GM18909 (cell line): ENCODE results near the gene CATSPERZ.
"Not testable (repeated sequence)": the region's sequence is repeated elsewhere in the genome, so short reads cannot be mapped to it uniquely, and the experiment has no call there.

Experiments
- ATAC-seq: cut with Tn5 transposase; IDR thresholded peaks from one replicate; pipeline ENCODE4 v1.9.1; 2021; ENCODE audit warnings: mild to moderate bottlenecking; ENCODE audit not compliant: unreplicated experiment, poor library complexity

The CATSPERZ gene

DNA sequence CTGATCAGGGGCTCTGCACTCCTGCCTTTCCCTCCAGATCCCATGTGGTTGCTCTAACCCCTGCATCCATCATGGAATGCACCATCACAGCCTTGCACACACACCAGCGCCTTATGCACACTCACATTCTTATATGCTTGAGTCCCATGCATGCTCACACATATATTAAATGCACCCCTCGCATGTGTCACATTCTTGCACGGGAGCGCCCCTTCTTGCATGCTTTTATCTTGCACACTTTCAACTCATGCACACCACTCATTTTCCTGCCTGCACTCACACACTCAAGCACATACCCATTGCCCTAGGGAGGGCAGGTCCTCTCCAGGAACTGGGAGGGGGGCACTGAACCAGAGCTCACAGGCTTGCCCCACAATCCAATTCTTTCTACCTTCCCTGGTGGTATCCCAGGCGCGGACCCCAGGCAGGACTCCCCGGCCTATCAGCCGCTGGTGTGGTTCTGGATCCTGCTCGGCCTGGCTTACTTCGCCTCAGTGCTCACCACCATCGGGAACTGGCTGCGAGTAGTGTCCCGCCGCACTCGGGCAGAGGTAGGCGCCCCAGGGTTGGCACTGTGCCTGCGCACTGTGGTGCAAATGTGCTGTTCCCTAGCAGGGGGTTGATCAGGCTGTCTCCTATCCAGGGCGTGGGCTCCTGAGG, 2.3 kb upstream of the CATSPERZ start:
- ATAC-seq, result no peak

DNA sequence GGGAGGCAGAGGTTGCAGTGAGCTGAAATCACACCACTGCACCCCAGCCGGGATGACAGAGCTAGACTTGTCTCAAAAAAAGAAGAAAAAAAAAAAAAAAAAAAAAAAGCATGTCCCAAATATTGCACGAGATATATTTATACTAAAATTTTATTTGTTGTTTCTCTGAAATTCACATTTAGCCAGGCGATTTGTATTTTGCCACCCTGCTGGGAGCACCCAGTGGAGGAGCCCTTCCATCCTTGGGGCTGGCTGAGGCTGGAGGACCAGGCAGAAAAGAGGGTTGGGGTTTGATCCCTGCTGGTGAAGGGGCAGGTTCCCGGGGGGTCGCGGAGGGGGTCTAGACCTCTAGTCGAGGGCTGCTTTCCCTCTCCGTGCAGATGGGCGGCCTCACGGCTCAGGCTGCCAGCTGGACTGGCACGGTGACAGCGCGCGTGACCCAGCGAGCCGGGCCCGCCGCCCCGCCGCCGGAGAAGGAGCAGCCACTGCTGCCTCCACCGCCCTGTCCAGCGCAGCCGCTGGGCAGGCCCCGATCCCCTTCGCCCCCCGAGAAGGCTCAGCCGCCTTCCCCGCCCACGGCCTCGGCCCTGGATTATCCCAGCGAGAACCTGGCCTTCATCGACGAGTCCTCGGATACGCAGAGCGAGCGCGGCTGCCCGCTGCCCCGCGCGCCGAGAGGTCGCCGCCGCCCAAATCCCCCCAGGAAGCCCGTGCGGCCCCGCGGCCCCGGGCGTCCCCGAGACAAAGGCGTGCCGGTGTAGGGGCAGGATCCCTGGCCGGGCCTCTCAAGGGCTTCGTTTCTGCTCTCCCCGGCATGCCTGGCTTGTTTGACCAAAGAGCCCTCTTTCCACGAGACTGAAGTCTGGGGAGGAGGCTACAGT, 952 bp upstream of the CATSPERZ start:
- ATAC-seq, result no peak

DNA sequence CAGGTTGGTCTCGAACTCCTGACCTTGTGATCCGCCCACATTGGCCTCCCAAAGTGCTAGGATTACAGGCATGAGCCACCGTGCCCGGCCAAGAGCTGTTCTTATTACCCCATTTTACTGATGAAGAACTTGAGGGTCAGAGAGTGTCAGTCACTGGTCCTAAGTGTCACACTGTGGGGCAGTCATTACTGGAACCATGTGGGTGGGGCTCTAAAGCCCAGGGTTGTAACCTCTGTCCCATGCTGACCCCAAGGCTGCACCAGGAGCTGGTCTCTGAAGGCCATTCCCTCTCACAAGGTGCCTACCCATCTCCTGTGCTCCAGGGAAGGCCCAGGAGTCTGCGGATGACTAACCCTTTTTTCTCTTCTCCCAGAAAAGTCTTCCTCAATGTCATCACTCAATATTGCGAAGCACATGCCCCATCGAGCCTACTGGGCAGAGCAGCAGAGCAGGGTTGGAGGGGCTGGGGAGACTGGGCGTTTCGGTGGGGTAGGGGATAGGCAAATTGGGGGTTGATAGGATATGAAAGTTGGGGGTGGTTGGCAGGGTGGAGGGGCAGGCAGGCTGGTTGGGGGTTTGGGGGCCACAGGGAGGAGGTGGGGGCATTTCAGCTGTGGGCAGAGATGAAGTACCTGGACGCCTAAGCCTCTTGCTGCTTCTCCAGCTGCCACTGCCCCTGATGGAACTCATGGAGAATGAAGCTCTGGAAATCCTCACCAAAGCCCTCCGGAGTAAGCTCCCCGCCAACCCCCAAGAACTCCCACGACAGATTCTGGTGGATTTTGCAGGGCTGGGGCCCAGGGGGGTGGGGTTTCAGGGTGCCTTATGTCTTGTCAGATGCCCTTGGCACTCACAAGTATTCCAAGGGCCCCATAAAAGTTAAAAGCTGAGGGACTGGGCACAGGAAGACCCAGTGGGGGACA, 3.2 kb downstream of the CATSPERZ start:
- no peak for ATAC-seq

DNA sequence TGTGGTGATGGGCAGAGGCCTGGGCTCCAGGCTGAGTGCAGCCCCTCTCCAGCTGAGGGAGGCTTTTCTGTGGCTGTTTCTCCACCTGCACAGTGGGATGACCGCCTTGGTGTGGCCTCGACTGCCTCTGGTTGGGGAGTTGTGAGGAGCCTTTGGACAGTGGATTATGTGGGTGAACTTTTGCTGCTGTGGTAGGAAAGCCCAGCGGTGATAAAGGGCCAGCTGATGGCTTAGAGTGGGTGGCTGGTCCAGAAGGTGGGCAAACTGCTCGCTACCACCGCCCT, 3.8 kb downstream of the CATSPERZ start:
- no peak for ATAC-seq

DNA sequence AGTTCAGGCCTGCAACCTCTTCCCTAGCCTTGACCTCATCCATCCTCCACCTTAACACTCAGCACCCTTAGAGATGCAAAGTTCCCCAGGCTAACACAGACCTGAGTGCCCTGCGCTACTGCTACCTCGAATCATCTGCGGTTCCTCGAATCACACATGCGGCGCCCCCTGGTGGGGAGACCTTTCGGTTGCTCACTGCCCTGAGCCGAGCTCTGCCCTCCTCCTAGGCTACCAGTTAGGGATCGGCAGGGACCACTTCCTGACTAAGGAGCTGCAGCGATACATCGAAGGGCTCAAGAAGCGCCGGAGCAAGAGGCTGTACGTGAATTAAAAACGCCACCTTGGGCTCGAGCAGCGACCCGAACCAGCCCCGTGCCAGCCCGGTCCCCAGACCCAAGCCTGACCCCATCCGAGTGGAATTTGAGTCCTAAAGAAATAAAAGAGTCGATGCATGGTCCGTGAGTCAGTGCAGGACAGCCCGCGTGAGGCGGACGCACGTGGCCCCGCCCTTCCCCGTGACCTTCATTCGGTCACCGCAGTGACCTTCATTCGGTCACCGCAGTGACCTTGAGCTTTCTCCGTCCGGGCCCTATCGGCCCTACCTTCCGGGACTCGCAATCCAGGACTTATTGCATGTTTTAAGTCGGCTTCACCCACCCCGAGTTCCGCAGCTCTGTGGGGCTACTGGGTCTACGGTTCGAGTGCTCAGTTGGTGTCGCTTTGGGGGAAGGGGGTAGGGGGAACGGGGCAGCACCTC, 4.3 kb downstream of the CATSPERZ start:
- ATAC-seq, result peak; percentile 34

DNA sequence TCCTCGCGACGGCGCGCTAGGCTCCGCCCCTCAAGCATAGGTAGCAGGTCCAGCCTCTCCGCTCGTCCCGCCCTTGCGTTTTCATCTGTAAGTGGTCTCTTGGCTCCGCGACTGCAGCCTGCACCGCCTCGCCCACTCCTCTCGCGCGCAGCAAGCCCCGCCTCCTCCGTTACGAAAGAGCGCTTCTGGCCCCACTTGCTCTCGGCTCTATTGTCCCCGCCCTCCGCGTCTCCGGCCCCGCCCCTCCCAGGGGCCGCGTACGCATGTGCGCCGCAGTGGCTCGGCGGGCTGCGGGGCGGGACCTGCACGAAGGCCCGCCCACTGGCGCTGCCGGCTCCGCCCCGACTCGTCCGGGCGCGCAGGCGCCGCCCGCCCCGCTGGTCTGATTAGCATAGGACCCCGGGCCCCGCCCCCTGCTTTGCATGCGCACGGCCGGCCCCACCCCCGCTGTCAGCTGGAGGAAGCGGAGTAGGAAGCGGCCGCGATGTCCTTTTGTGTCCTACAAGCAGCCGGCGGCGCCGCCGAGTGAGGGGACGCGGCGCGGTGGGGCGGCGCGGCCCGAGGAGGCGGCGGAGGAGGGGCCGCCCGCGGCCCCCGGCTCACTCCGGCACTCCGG, 5.0 kb downstream of the CATSPERZ start, which contains the start of gene ESRRA:
ESRRA (plus strand) TSS at position 450 of the 616 bp plus-strand sequence. CDS start 1,656 bp downstream, outside the sequence.
- peak; percentile 79 for ATAC-seq

DNA sequence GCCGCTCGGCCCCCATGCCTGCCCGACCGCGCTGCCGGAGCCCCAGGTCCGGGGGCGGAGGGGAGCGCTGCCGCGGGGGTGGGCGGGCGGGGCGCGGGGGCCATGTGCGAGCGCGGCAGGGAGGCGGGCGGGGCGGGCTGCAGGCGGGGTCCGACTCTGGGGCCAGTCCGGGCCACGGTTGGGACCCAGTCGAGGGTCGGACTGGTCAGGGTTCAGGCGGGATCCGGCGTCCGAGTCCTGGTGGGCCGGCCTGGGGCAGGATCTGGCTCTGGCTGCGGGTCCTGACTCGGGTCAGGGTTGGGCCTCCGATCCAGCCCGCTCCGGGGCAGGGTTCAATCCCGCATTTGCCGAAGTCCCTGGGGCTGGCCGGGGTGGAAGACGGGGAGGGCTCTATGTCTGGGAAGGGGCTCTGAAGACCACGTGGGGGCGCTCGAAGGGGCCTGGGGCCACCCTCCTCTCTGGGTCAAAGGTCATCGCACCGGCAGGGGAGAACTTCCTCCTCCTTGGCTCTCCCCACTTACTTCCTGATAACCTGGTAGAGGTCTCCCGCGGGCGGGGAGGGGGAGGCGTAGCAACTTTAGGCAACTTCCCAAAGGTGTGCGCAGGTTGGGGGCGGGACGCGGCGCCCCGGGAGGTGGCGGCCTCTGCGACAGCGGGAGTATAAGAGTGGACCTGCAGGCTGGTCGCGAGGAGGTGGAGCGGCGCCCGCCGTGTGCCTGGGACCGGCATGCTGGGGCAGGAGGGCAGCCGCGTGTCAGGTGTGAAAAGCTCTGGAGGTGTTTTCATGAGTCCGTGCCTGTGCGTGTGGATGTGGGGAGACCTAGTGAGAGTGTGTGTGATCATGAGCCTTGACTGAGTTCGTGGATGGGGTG, 5.8 kb downstream of the CATSPERZ start:
- ATAC-seq, result peak; percentile 24

DNA sequence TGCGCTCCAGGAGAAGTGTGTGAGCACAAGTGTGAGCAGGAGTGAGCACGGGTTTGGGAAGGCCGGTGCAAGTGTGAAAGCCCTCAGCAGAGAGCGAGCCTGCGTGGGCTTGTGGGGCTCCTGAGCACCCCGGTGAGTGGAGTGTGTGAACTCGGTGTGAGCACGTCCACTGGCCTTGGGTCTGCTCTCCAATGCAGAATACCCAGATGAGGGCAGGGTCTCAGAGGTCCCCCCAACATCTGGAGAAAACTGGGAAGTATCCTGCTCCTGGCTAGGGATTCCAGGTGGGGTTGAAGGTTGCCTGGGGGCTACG, 6.4 kb downstream of the CATSPERZ start:
- no peak for ATAC-seq

DNA sequence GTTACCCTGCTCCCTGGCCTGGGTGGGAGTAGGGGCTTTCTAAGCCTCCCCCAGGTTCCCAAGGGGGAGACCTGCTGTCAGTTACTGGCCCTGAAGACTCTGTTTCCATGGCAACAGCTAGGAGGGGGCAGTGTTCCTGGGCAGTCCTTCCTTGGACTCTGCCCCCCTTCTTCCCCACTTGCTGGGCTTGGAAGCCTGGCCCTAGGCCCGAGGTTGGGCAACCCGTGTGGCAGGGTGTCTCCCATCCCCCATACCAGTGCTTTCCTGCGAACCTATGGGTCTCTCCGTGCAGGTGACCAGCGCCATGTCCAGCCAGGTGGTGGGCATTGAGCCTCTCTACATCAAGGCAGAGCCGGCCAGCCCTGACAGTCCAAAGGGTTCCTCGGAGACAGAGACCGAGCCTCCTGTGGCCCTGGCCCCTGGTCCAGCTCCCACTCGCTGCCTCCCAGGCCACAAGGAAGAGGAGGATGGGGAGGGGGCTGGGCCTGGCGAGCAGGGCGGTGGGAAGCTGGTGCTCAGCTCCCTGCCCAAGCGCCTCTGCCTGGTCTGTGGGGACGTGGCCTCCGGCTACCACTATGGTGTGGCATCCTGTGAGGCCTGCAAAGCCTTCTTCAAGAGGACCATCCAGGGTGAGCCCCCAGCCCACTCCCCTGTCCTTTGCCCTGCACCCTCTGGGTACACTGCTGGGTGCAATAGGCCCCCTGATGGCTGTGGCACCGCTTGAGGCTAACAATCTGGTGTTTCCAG, 6.9 kb downstream of the CATSPERZ start:
- ATAC-seq, result no peak

DNA sequence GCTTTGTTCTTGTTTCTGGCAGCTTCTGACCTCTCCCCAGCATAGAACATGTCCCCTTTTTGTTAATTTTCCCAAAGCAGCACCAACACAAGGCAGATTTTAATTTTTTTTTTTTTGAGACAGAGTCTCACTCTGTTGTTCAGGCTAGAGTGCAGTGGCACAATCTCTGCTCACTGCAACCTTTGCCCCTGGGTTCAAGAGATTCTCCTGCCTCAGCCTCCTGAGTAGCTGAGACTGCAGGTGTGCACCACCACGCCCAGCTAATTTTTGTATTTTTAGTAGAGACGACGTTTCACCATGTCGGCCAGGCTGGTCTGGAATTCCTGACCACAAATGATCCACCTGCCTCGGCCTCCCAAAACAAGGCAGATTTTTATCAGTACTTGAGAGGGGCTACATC, 7.6 kb downstream of the CATSPERZ start:
- not testable (repeated sequence) for ATAC-seq

DNA sequence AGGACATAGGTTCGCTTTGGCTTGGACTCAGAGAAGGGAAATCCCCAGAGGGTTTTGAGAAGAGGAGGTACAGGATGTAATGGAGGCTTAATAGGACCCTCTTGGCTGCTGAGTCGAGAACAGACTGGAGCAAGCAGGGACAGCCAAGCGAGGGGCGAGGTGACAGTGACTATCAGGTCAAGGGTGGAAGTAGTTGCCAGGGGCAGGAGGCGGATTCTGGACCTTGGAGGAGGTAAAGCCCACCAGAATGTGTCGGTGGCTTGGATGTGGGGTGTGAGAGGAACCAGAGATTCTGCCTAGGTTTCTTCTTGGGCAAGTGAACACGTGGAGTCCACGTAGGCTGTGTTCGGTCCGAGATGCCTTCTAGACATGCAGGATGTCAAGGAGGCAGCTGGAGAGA, 12.8 kb downstream of the CATSPERZ start:
- ATAC-seq, result no peak

DNA sequence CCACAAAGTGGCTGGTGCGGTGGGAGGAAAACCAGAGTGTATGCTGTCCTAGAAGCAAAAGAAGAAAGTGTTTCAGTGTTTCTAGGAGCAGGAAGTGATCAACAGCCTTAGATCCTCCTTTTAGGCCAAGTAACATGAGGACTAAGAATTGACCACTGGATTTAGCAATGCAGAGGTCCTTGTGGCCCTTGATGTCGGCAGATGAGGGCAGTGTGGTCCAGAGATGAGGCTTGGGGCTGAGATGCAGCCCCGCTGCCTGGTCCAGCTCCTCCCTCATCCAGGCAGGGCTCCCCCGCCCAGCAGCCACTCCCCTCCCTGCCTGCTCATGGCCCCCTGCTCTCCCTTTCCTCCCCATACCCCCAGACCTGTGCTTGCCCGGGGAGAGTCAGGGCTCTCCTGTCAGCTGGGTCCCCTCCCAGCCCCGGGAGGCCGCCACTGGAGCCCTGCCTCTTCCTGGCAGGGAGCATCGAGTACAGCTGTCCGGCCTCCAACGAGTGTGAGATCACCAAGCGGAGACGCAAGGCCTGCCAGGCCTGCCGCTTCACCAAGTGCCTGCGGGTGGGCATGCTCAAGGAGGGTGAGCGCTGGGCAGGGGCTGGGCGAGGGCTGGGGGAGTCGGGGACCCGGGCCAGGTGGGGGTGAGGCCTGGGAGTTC, 13.5 kb downstream of the CATSPERZ start:
- ATAC-seq, result no peak

DNA sequence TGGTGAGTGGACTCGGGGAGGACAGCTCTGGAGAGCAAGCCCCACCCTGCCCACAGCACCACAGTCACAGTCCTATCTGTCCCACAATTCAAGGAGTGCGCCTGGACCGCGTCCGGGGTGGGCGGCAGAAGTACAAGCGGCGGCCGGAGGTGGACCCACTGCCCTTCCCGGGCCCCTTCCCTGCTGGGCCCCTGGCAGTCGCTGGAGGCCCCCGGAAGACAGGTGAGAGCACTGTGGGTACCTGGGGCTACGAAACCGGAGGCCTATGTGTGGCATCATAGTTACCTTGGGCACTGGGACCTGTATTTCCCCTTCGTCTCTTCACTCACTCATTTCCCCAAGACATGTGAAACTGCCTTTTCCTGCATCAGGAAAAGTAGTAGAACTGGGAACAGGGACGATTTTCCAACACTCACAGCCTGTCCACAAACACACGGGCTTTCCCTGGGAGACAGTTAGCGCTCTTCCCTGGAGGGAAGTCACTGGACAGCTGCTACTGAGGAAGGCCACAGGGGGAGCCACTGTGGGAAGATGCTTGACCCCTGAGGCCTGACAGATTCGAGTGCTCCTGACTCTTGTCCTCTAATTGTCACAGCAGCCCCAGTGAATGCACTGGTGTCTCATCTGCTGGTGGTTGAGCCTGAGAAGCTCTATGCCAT, 14.1 kb downstream of the CATSPERZ start:
- ATAC-seq, result no peak

DNA sequence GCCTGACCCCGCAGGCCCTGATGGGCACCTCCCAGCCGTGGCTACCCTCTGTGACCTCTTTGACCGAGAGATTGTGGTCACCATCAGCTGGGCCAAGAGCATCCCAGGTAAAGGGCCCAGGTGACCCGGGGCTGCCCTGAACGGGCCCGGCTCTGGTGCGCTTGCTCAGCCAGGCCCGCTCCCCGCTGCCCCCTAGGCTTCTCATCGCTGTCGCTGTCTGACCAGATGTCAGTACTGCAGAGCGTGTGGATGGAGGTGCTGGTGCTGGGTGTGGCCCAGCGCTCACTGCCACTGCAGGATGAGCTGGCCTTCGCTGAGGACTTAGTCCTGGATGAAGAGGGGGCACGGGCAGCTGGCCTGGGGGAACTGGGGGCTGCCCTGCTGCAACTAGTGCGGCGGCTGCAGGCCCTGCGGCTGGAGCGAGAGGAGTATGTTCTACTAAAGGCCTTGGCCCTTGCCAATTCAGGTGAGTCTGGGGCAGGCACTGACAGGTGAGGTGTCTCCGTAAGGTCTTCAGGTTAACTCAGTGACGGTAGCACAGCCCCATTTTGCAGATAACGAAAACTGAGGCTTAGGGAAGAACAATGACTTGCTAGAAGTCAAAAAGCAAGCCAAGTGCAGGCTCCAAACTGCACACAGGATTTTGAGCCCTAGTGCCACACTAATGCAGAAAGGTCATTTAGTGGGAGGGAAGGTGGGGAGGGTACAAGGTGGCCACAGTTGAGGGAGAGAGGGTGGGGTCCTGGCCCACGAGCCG, 14.8 kb downstream of the CATSPERZ start:
- ATAC-seq, result no peak

DNA sequence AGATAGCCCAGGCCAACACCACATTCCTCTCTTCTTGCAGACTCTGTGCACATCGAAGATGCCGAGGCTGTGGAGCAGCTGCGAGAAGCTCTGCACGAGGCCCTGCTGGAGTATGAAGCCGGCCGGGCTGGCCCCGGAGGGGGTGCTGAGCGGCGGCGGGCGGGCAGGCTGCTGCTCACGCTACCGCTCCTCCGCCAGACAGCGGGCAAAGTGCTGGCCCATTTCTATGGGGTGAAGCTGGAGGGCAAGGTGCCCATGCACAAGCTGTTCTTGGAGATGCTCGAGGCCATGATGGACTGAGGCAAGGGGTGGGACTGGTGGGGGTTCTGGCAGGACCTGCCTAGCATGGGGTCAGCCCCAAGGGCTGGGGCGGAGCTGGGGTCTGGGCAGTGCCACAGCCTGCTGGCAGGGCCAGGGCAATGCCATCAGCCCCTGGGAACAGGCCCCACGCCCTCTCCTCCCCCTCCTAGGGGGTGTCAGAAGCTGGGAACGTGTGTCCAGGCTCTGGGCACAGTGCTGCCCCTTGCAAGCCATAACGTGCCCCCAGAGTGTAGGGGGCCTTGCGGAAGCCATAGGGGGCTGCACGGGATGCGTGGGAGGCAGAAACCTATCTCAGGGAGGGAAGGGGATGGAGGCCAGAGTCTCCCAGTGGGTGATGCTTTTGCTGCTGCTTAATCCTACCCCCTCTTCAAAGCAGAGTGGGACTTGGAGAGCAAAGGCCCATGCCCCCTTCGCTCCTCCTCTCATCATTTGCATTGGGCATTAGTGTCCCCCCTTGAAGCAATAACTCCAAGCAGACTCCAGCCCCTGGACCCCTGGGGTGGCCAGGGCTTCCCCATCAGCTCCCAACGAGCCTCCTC, 15.7 kb downstream of the CATSPERZ start:
- ATAC-seq, result not testable (repeated sequence)
